MCF 10A (cell line): ENCODE data around the gene UPK1B. TPM values are rescaled to one million over a fixed set of nuclear protein-coding genes. Genes with fewer than 3 reads are reported as not detected.

Source experiments
- BruUV-seq: library from RNA; stranded (reverse); fragments of 400-500 nt; replicated peaks from 2 replicates; lab custom pipeline; 2021; lab: Mats Ljungman, UMichigan
- CTCF ChIA-PET: fragments of 300-600 bp; sonication (Branson Sonifier 250); formaldehyde crosslinking; extraction: SDS; loops from one replicate; lab custom pipeline; 2021; ENCODE audit warnings: antibody characterized with exemption, inconsistent platforms; lab: Yijun Ruan, JAX
- POLR2A ChIA-PET: fragments of 300-600, 350-650 bp; sonication (Branson Sonifier 250); formaldehyde crosslinking; extraction: SDS; loops from one replicate; lab custom pipeline; 2020; ENCODE audit warnings: antibody characterized with exemption, inconsistent platforms; lab: Yijun Ruan, JAX
- DNase-seq: peaks from one replicate; pipeline ENCODE4 v3.0.0-alpha.2; 2018; ENCODE audit not compliant: unreplicated experiment
- H3K27ac Mint-ChIP-seq: one replicate; pipeline ENCODE4 v1.8.0; 2022; ENCODE audit warnings: mild to moderate bottlenecking, low read depth, mixed read lengths; ENCODE audit not compliant: unreplicated experiment
- H3K27me3 Mint-ChIP-seq: one replicate; pipeline ENCODE4 v1.8.0; 2022; ENCODE audit warnings: mixed read lengths; ENCODE audit not compliant: insufficient read depth, unreplicated experiment
- H3K36me3 Mint-ChIP-seq: one replicate; pipeline ENCODE4 v1.8.0; 2022; ENCODE audit warnings: mild to moderate bottlenecking, moderate library complexity, mixed read lengths; ENCODE audit not compliant: insufficient read depth, unreplicated experiment
- H3K4me1 Mint-ChIP-seq: one replicate; pipeline ENCODE4 v1.8.0; 2022; ENCODE audit warnings: mixed read lengths; ENCODE audit not compliant: insufficient read depth, unreplicated experiment
- H3K4me3 Mint-ChIP-seq: one replicate; pipeline ENCODE4 v1.8.0; 2022; ENCODE audit warnings: mild to moderate bottlenecking, moderate library complexity, mixed read lengths; ENCODE audit not compliant: unreplicated experiment
- H3K9me3 Mint-ChIP-seq: one replicate; pipeline ENCODE4 v1.8.0; 2022; ENCODE audit warnings: mixed read lengths; ENCODE audit not compliant: unreplicated experiment
- intact Hi-C: fragments of 100-400 bp; cut with micrococcal nuclease; formaldehyde crosslinking; loops from 2 replicates; pipeline ENCODE4 v1.14.1; 2022
- total RNA-seq: library from RNA; stranded (reverse); gene quantifications from 2 replicates; pipeline ENCODE4 v1.2.3, GENCODE V29; 2022
- TF ChIP-seq, protein P1 (sequence below): fragments of 200-600 bp; IDR thresholded peaks from one replicate; pipeline ENCODE4 v1.8.0; 2022; ENCODE audit warnings: antibody characterized with exemption, mild to moderate bottlenecking; ENCODE audit not compliant: unreplicated experiment

Gene UPK1B
- total RNA-seq, 1 experiment from 2014 or later: not detected

DNA sequence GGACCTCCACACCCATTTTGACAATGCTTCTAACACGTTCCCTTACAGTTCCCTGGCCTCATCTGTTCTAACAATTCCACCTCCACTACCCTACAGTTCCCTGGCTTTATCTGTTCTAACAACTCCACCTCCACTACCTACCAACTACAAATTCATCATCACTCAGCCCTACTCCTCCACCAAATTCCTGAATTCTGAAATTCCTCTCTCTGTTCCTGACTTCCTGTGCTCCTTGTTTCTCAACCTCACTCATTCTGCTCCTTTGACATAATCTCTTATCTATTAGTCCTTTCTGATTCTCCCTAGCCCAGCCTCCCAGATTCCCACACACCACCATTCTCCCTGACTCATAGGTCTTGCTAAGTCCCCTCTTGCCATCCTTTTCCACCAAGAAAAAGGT lies 22.5 kb downstream of the UPK1B start:
- TF ChIP-seq, protein P1, sequence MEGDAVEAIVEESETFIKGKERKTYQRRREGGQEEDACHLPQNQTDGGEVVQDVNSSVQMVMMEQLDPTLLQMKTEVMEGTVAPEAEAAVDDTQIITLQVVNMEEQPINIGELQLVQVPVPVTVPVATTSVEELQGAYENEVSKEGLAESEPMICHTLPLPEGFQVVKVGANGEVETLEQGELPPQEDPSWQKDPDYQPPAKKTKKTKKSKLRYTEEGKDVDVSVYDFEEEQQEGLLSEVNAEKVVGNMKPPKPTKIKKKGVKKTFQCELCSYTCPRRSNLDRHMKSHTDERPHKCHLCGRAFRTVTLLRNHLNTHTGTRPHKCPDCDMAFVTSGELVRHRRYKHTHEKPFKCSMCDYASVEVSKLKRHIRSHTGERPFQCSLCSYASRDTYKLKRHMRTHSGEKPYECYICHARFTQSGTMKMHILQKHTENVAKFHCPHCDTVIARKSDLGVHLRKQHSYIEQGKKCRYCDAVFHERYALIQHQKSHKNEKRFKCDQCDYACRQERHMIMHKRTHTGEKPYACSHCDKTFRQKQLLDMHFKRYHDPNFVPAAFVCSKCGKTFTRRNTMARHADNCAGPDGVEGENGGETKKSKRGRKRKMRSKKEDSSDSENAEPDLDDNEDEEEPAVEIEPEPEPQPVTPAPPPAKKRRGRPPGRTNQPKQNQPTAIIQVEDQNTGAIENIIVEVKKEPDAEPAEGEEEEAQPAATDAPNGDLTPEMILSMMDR: no peak
- Mint-ChIP-seq H3K4me1 (peaks cover 5% of the 10 kb centered on the region), H3K4me3 (no peak overlapping the region), H3K36me3 (no peaks in the 10 kb centered on the region), H3K27me3 (no peaks in the 10 kb centered on the region), H3K9me3 (no peaks in the 10 kb centered on the region), H3K27ac (no peak overlapping the region)
- DNase-seq: no peak
- BruUV-seq: no TSS peak
- POLR2A ChIA-PET: no interaction called here
- intact Hi-C loops: no loop called here
- CTCF ChIA-PET: no interaction called here

- POLR2A ChIA-PET: no interaction called here
- TF ChIP-seq, protein P1: no peak
- Mint-ChIP-seq H3K27me3 (no peaks in the 10 kb centered on the region), H3K4me3 (no peak overlapping the region), H3K4me1 (peaks cover 22% of the 10 kb centered on the region), H3K36me3 (peaks cover 7% of the 10 kb centered on the region), H3K27ac (no peak overlapping the region), H3K9me3 (no peaks in the 10 kb centered on the region)
- no peak for DNase-seq
- CTCF ChIA-PET: interaction anchor here (0.6 to 2.3 kb wide), 6 partner anchors 12 to 323 kb away, joined by 3 to 12 read pairs (median 6); partner anchors contain the start of gene TEX55
- intact Hi-C loops: no loop called here
- BruUV-seq: no TSS peak
These were observed 31.8 kb downstream of the UPK1B start for GRCh38 chr3:119205209-119205608.

DNA sequence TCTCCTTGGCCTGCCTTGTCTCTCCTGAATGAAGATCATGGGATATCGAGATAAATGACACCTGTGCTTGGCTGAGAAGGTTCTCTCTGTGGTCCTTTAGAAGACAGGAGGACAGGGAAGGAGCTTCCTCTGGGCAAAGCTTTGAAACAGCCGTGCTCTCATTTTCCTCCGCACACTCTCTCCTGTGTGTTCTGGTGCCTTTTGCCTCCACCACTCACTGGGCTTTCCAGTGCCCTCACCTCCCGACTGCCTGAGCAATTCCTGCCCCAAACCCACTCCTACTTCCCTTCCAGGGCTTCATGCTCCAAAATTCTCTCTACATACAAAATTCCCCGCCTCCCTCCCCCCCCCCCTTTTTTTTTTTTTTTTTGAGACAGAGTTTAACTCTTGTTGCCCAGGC lies 32.3 kb downstream of the UPK1B start:
- H3K9me3 Mint-ChIP-seq: no peaks in the 10 kb centered on the region
- peaks cover 12% of the 10 kb centered on the region for H3K36me3 Mint-ChIP-seq

More for the DNA sequence above, 32.3 kb downstream of the UPK1B start:
- Mint-ChIP-seq H3K4me1 (peaks cover 22% of the 10 kb centered on the region), H3K27me3 (no peaks in the 10 kb centered on the region), H3K4me3 (no peak overlapping the region), H3K27ac (no peak overlapping the region)
- POLR2A ChIA-PET: interaction anchor here (0.9 to 1.8 kb wide), 2 partner anchors 21 to 35 kb away, joined by 3 to 4 read pairs; partner anchors contain the start of gene B4GALT4
- no TSS peak for BruUV-seq
- CTCF ChIA-PET: interaction anchor here (0.6 to 2.3 kb wide), 5 partner anchors 13 to 475 kb away, joined by 3 to 28 read pairs (median 8); partner anchors contain the start of gene TEX55
- no peak for DNase-seq
- TF ChIP-seq, protein P1: no peak
- intact Hi-C loops: loop anchor here (1.0 kb wide), 1 partner anchor 60 kb away; no protein-coding TSS in a partner anchor
